GM18858 (cell line): ENCODE data around the gene PAXIP1.
A peak's percentile ranks its signal among the peaks of the same experiment; 100 is the strongest.
"Not testable (repeated sequence)": the region's sequence is repeated elsewhere in the genome, so short reads cannot be mapped to it uniquely, and the experiment has no call there.

Experiments
- ATAC-seq: cut with Tn5 transposase; IDR thresholded peaks from one replicate; pipeline ENCODE4 v1.9.1; 2021; ENCODE audit not compliant: unreplicated experiment

The PAXIP1 gene

DNA sequence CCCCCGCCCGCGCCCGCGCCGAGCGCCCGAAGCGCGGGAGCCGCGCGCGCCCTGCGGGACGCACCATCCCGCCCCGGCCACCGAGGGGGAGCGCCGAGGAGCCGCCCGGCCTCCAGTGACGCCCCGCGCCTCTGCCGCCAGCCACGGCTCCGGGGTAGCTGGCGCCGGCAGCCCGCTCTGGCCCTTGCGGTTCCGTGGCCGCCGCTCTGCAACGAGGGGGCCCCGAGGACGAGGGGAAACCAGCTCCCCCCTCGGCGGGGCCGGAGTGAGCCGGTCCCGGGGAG lies at the start of gene PAXIP1:
TSS of gene PAXIP1 (minus strand) at position 33 of the 284 bp plus-strand sequence. CDS start 195 bp downstream, outside the sequence.
- ATAC-seq = peak; percentile 34

GRCh38 chr7:155051355-155051754 lies 48.4 kb upstream of the PAXIP1 start:
- ATAC-seq = no peak

GRCh38 chr7:155048006-155048405 lies 45.1 kb upstream of the PAXIP1 start:
- no peak for ATAC-seq

GRCh38 chr7:155043756-155044155 lies 40.8 kb upstream of the PAXIP1 start:
- ATAC-seq = no peak

- ATAC-seq = no peak
These were observed 35.4 kb upstream of the PAXIP1 start for GRCh38 chr7:155038335-155038734.

DNA sequence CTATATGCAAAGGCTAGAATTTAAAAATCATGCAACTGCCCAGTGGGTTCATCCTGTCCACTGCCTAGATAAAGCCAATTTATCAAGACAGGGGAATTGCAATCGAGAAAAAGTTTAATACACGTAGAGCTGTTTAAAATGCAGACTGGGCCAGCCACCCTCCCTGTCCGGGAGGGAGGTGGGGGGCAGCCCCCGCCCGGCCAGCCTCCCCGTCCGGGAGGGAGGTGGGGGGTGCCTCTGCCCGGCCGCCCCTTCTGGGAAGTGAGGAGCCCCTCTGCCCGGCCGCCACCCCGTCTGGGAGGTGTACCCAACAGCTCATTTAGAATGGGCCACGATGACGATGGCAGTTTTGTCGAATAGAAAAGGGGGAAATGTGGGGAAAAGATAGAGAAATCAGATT lies 31.6 kb upstream of the PAXIP1 start:
- ATAC-seq = not testable (repeated sequence)

GRCh38 chr7:155032978-155033377 lies 30.1 kb upstream of the PAXIP1 start:
- ATAC-seq = no peak

DNA sequence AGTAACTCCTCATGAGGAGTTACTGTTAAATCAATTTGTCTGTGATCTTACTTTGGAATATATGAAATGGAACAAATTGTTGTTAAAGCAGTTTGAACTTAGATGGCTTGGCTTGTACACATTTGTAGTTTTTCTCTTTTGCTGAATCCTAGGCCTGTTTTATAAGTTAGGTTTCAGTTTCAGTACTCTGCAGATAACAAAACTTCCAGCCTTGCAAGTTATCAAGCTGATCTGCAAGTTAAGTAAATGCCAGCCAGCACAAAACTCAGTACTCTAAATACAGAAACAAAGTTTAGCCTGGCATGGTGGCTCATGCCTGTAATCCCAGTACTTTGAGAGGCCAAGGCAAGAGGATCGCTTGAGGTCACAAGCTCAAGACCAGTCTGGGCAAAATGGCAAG lies 25.0 kb upstream of the PAXIP1 start:
- no peak for ATAC-seq

GRCh38 chr7:155021699-155022145 lies 18.8 kb upstream of the PAXIP1 start:
- no peak for ATAC-seq

DNA sequence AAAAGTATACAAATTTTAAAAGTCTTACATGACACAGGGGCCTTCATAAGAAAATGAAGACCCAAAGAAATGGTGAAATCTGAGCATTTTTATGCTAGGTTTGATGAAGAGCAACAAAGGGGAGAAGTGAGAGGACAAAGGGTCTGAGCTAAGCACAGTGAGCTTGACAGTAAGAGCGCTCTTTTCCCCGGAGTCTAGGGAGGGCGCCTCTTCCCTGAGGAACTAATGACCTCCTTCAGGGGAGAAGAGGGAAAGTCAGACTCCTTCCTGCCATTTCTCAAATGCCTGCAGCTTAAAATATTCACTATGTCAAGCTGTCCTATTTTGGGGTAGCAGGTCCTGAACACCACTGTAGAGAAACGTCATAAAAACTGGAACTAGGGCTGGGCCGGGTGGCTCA lies 18.1 kb upstream of the PAXIP1 start:
- no peak for ATAC-seq

DNA sequence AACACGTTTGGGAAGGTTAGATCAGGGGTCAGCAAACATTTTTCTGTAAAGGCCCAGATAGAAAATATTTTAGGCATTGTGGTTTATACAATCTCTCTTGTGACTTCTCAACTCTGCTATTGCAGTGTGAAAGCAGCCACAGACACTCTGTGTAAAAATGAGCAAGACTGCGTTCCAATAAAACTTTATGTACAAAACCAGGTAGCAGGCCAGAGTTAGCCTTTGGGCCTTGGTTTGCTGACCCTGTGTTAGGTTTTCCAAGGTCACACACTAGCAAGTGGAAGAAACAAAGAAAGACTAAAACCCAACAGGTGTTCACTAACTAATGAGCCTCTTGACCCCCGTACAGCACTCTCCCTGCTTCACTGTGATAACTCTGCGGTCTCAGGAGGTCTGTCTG lies 14.9 kb upstream of the PAXIP1 start:
- no peak for ATAC-seq

DNA sequence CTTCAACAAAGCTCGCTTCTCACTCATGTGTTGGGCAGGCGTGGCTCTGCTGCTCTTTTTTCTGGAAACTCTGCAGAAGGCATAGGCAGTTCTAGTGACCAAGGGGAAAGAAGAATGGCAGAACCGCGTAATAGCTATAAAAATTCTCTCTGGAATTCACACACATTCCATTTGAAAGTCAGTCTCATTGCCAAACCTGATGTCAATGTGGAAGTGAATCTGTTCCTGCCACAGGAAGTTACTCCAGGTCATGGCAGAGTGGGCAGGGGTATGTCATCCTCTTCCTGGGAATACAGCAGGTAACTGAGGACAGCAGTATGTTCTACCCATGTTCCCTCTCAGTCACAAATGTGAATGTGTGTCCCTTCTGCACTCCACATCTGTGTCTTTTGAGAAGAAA lies 8.2 kb upstream of the PAXIP1 start:
- ATAC-seq = no peak

- no peak for ATAC-seq
These were observed 6.7 kb upstream of the PAXIP1 start for GRCh38 chr7:155009570-155010157.

DNA sequence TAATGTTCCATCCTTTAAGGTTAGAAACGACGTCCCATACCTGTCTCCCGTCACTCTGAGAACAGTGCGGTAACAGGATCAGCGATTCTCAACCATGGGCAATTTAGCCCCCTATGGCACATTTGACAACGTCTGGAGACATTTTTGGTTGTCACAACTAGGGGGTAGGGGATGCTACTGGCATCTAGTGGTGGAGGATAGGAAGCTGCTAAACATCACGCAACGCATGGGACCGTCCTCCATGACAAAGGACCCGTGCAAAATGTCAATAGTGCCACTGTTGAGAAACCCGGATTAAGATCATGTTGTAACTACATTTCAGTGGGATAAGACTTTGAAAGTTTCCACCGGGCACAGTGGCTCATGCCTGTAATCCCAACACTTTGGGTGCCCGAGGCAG lies 5.0 kb upstream of the PAXIP1 start:
- ATAC-seq = no peak

GRCh38 chr7:155003376-155004214 lies 671 bp upstream of the PAXIP1 start:
- peak; percentile 42 for ATAC-seq

DNA sequence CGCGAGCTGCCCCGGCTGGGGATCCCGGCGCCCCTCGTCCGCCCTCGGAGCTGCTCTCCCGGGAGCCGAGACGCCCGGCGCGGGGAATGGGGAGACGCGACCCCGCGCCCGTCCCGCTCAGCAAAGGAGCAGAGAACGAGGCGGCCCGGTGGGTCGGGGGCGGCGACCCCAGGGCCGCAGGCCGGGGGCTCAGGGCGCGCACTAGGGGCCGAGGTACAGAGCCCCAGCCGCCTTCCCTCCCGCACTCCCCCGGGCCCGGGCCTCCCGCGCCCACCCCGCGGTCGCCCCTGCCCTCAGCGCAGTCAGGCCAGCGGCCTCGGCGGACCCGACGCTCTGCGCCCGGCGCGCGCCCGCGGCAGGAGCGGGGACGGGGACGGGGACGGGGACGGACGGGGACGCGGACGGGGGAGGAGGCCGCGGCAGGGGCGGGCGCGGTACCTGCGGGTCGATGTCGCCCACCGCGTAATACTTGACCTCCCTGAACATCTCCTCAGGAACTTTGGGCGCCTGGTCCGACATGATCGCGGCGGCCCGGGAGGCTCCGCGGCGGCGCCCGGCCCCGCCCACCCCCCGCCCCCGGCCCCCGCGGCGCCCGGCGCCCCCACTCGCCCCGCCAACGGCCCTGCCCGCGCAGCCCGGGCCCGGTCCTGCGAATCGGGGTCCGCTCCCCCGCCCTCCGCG lies 373 bp downstream of the PAXIP1 start:
- peak; percentile 20 for ATAC-seq

GRCh38 chr7:155001756-155002410 lies 1.0 kb downstream of the PAXIP1 start:
- peak; percentile 5 for ATAC-seq

GRCh38 chr7:155000795-155001194 lies 2.1 kb downstream of the PAXIP1 start:
- ATAC-seq = no peak

DNA sequence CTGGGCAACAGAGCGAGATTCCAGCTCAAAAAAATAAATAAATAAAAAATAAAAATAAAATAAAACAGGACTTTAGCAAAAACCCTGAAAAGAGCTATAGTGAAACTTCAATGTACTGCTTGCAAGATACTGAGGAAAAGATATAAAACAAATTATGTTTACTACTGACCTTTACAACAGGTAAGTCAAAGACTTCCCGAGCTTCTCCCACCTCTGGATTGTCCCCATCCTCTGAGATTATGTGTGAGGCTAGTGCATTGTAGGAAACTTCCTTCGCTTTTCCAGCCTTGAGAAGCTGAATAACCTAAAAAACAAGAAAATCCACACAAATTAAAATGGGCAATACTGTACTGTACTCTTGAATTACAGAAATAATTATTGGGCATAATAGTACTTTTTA lies 4.4 kb downstream of the PAXIP1 start:
- no peak for ATAC-seq

GRCh38 chr7:154997840-154998370 lies 5.0 kb downstream of the PAXIP1 start:
- no peak for ATAC-seq

DNA sequence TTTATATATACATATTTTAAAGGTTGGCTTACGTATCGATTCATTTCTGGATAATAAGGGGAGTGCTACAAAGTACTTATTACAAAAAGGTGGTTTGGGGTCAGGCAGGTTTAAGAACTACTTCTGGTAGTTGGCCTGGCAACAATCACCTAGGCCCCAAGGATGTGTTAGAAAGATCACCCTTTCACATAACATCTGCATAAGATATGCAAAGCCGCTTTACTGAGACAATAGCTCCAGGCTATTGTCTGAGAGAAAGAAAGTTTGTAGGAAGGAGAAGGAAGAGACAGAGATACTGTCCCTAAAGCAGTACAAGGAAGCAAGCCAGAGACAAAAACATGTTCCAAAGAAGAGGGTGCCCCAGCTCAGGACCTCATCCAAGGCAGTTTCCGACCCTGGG lies 6.2 kb downstream of the PAXIP1 start:
- ATAC-seq = no peak
